ENCODE measurements around the gene FSHR.

FSHR gene

DNA sequence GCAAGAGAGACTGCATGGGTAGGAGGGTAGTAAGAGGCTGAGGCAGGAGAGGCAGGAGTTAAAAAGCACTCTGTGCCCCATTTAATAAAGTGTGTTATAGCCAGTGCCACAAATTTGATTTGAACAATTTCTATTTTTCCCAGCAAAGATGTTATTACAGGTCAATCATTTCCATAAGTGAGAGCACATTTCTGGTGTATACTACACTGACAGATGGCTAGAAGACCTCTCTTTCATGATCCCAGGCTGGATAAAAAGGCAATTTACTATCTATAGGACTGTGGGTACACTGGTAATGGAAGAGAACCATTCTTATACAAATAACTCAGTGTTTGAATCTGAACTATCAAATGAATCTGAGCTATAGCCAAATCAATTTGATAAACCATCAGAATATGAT is 176.2 kb downstream of the FSHR start:
- H3K9me3 ChIP-seq (ENCODE audit: control extremely low read depth in 1 of 5, control insufficient read depth in 4 of 5, insufficient read depth in 2 of 5, low read depth in 1 of 5, low read length in 4 of 5), result no peaks in the 10 kb centered on the region
- no peak overlapping the region for H3K4me3 ChIP-seq (ENCODE audit: control insufficient read depth in 1 of 7, extremely low read depth in 1 of 7, insufficient read depth in 4 of 7, low read depth in 2 of 7, low read length in 6 of 7)
- H3K36me3 ChIP-seq (ENCODE audit: control insufficient read depth in 4 of 4, insufficient read depth in 4 of 4, low read length in 3 of 4), result no peaks in the 10 kb centered on the region
- H3K27me3 ChIP-seq (replicated peaks in 2 of 5; ENCODE audit: control insufficient read depth in 4 of 5, insufficient read depth in 5 of 5, low read length in 4 of 5), result no peaks in the 10 kb centered on the region
- no peaks in the 10 kb centered on the region for H3K4me1 ChIP-seq (ENCODE audit: control extremely low read depth in 1 of 4, control insufficient read depth in 4 of 4, insufficient read depth in 4 of 4, low read length in 3 of 4)
- POLR2A ChIA-PET, result no interaction called here
- H3K27ac ChIP-seq (ENCODE audit: insufficient read depth in 1 of 2, low read depth in 1 of 2, low read length in 2 of 2, poor library complexity in 1 of 2, severe bottlenecking in 2 of 2), result no peak overlapping the region
- no peak for DNase-seq
- CTCF ChIA-PET, result no interaction called here

DNA sequence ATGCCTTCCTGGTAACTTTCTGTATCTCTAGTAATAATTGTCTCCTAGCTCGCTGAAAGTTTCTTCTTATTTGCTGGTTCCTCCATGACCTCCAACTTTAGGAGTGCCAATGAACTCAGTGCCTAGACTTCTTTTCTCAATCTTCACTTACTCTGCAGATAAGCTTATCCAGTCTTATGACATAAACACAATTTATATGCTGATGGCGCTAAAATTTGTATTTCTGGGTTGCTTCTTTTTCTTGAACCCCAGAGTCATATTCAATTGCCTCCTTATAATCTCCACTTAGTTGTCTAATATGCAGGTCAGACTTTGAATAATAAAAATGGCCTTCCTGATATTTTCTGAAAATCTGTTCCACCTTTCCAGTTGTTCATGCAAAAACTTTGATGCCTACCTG is 182.5 kb downstream of the FSHR start:
- no peak overlapping the region for H3K4me3 ChIP-seq (ENCODE audit: control insufficient read depth in 1 of 7, extremely low read depth in 1 of 7, insufficient read depth in 4 of 7, low read depth in 2 of 7, low read length in 6 of 7)
- H3K4me1 ChIP-seq (ENCODE audit: control extremely low read depth in 1 of 4, control insufficient read depth in 4 of 4, insufficient read depth in 4 of 4, low read length in 3 of 4), result no peaks in the 10 kb centered on the region
- no peaks in the 10 kb centered on the region for H3K9me3 ChIP-seq (ENCODE audit: control extremely low read depth in 1 of 5, control insufficient read depth in 4 of 5, insufficient read depth in 2 of 5, low read depth in 1 of 5, low read length in 4 of 5)
- 100% methylated on average over 1 of the region's 2 CpGs for WGBS (ENCODE audit: insufficient coverage)
- H3K27ac ChIP-seq (ENCODE audit: insufficient read depth in 1 of 2, low read depth in 1 of 2, low read length in 2 of 2, poor library complexity in 1 of 2, severe bottlenecking in 2 of 2), result no peak overlapping the region
- DNase-seq, result no peak
- no peaks in the 10 kb centered on the region for H3K36me3 ChIP-seq (ENCODE audit: control insufficient read depth in 4 of 4, insufficient read depth in 4 of 4, low read length in 3 of 4)
- ChIA-PET POLR2A (no interaction called here), CTCF (no interaction called here)
- no peaks in the 10 kb centered on the region for H3K27me3 ChIP-seq (replicated peaks in 2 of 5; ENCODE audit: control insufficient read depth in 4 of 5, insufficient read depth in 5 of 5, low read length in 4 of 5)

DNA sequence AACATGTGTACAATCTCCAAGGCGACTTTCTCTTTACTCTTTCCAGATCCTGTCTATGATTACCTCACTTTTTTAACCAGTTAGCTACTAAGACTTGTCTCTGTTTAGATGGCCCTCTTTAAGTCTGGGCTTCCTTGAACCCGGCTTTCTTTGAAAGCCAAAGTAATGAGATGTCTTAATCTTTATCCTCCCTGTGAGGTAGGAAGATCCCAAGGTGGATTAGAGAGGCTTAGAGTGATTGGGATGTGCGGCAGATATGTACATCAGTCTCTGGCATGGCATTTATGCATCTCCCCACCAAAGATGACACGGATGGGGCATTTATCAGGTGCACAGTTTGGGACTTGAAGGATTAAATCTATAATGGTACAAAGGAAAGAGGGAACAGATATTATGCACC is 186.3 kb downstream of the FSHR start:
- POLR2A ChIA-PET, result no interaction called here
- H3K4me1 ChIP-seq (ENCODE audit: control extremely low read depth in 1 of 4, control insufficient read depth in 4 of 4, insufficient read depth in 4 of 4, low read length in 3 of 4), result no peaks in the 10 kb centered on the region
- no peak for DNase-seq
- no peaks in the 10 kb centered on the region for H3K9me3 ChIP-seq (ENCODE audit: control extremely low read depth in 1 of 5, control insufficient read depth in 4 of 5, insufficient read depth in 2 of 5, low read depth in 1 of 5, low read length in 4 of 5)
- WGBS (ENCODE audit: insufficient coverage), result 94% methylated on average over 3 of the region's 4 CpGs
- CTCF ChIA-PET, result no interaction called here
- no peaks in the 10 kb centered on the region for H3K27me3 ChIP-seq (replicated peaks in 2 of 5; ENCODE audit: control insufficient read depth in 4 of 5, insufficient read depth in 5 of 5, low read length in 4 of 5)
- no peak overlapping the region for H3K27ac ChIP-seq (ENCODE audit: insufficient read depth in 1 of 2, low read depth in 1 of 2, low read length in 2 of 2, poor library complexity in 1 of 2, severe bottlenecking in 2 of 2)
- no peak overlapping the region for H3K4me3 ChIP-seq (ENCODE audit: control insufficient read depth in 1 of 7, extremely low read depth in 1 of 7, insufficient read depth in 4 of 7, low read depth in 2 of 7, low read length in 6 of 7)
- H3K36me3 ChIP-seq (ENCODE audit: control insufficient read depth in 4 of 4, insufficient read depth in 4 of 4, low read length in 3 of 4), result no peaks in the 10 kb centered on the region

DNA sequence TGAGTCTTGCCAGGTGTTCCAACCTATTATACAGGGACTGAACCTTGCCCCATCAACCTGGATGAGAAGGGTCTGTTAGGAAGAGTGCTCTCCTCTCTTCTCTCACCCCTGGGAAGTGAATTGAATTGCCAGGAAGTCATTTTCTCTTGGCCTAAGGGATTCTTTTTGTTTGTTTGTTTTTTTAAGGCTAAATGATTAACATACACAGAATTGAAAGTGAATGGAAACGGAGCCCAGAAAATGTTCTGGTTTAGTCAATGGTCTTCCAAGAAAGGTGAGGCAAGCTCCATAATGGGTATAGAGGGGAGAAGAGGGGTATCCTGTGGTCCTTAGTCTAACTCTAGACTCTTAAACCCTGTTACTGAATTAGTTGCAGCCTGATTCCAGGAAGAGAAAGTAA is 189.1 kb downstream of the FSHR start:
- Histone ChIP-seq H3K36me3 (ENCODE audit: control insufficient read depth in 4 of 4, insufficient read depth in 4 of 4, low read length in 3 of 4) (no peaks in the 10 kb centered on the region), H3K27me3 (replicated peaks in 2 of 5; ENCODE audit: control insufficient read depth in 4 of 5, insufficient read depth in 5 of 5, low read length in 4 of 5) (no peaks in the 10 kb centered on the region), H3K9me3 (ENCODE audit: control extremely low read depth in 1 of 5, control insufficient read depth in 4 of 5, insufficient read depth in 2 of 5, low read depth in 1 of 5, low read length in 4 of 5) (no peaks in the 10 kb centered on the region), H3K4me3 (ENCODE audit: control insufficient read depth in 1 of 7, extremely low read depth in 1 of 7, insufficient read depth in 4 of 7, low read depth in 2 of 7, low read length in 6 of 7) (no peak overlapping the region), H3K4me1 (ENCODE audit: control extremely low read depth in 1 of 4, control insufficient read depth in 4 of 4, insufficient read depth in 4 of 4, low read length in 3 of 4) (no peaks in the 10 kb centered on the region), H3K27ac (ENCODE audit: insufficient read depth in 1 of 2, low read depth in 1 of 2, low read length in 2 of 2, poor library complexity in 1 of 2, severe bottlenecking in 2 of 2) (no peak overlapping the region)
- no peak for DNase-seq
- ChIA-PET POLR2A (no interaction called here), CTCF (no interaction called here)
- no CpG with 5 or more reads among the region's 1 CpG for WGBS (ENCODE audit: insufficient coverage)

DNA sequence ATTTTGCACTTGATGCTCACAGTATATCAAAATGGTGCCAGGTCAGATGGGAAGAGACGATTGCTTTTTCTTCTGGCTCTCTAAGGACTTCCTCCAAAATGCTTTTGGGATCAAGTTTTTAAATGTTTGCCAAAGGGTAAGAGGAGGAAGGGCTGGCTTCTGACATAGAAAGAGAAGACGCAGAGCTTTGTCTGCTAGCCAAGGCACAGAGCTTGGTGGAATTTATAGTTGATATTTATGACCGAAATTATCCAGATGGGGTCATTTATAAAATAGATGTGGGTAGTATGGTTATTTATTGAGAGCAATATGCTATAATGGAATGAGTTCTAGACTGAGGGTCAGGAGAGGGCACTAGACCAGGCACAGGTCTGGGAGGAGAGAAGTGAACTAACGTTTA is 193.3 kb downstream of the FSHR start:
- Histone ChIP-seq H3K27ac (ENCODE audit: insufficient read depth in 1 of 2, low read depth in 1 of 2, low read length in 2 of 2, poor library complexity in 1 of 2, severe bottlenecking in 2 of 2) (no peak overlapping the region), H3K27me3 (replicated peaks in 2 of 5; ENCODE audit: control insufficient read depth in 4 of 5, insufficient read depth in 5 of 5, low read length in 4 of 5) (peaks cover 0 to 2% (median 0%) of the 10 kb centered on the region in 5 experiments), H3K9me3 (ENCODE audit: control extremely low read depth in 1 of 5, control insufficient read depth in 4 of 5, insufficient read depth in 2 of 5, low read depth in 1 of 5, low read length in 4 of 5) (no peaks in the 10 kb centered on the region), H3K4me3 (ENCODE audit: control insufficient read depth in 1 of 7, extremely low read depth in 1 of 7, insufficient read depth in 4 of 7, low read depth in 2 of 7, low read length in 6 of 7) (no peak overlapping the region), H3K4me1 (ENCODE audit: control extremely low read depth in 1 of 4, control insufficient read depth in 4 of 4, insufficient read depth in 4 of 4, low read length in 3 of 4) (no peaks in the 10 kb centered on the region), H3K36me3 (ENCODE audit: control insufficient read depth in 4 of 4, insufficient read depth in 4 of 4, low read length in 3 of 4) (no peaks in the 10 kb centered on the region)
- POLR2A ChIA-PET, result no interaction called here
- CTCF ChIA-PET, result interaction anchor here (1.0 kb wide), 2 partner anchors 14 to 21 kb away, joined by 3 to 4 read pairs; no protein-coding TSS in a partner anchor
- no peak for DNase-seq
- WGBS (ENCODE audit: insufficient coverage), result 92% methylated on average over 2 of the region's 4 CpGs

DNA sequence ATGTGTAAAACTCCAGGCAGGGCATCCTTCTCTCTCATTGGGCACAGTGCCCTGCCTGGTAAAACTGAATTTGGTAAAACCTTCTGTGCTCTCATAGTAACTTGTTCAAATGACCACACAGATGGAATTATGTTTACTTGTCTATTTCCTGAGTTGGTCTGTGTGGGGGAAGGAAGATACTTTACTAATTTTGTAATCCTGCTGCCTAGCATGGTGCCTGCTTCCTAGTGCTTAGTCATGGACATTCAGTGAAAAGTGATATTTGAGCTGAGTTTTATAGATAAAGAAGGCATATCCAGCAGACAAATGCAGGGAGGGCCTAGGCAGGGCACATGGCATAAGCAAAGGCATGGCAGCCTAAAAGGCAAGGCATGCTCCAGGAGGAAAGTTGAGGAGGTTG is 199.4 kb downstream of the FSHR start:
- Histone ChIP-seq H3K36me3 (ENCODE audit: control insufficient read depth in 4 of 4, insufficient read depth in 4 of 4, low read length in 3 of 4) (no peaks in the 10 kb centered on the region), H3K4me3 (ENCODE audit: control insufficient read depth in 1 of 7, extremely low read depth in 1 of 7, insufficient read depth in 4 of 7, low read depth in 2 of 7, low read length in 6 of 7) (no peak overlapping the region), H3K9me3 (ENCODE audit: control extremely low read depth in 1 of 5, control insufficient read depth in 4 of 5, insufficient read depth in 2 of 5, low read depth in 1 of 5, low read length in 4 of 5) (no peaks in the 10 kb centered on the region), H3K27ac (ENCODE audit: insufficient read depth in 1 of 2, low read depth in 1 of 2, low read length in 2 of 2, poor library complexity in 1 of 2, severe bottlenecking in 2 of 2) (no peak overlapping the region), H3K27me3 (replicated peaks in 2 of 5; ENCODE audit: control insufficient read depth in 4 of 5, insufficient read depth in 5 of 5, low read length in 4 of 5) (peaks cover 0 to 2% (median 0%) of the 10 kb centered on the region in 5 experiments), H3K4me1 (ENCODE audit: control extremely low read depth in 1 of 4, control insufficient read depth in 4 of 4, insufficient read depth in 4 of 4, low read length in 3 of 4) (peaks cover 0 to 2% (median 0%) of the 10 kb centered on the region in 4 experiments)
- CTCF ChIA-PET, result no interaction called here
- POLR2A ChIA-PET, result no interaction called here
- DNase-seq, result no peak

DNA sequence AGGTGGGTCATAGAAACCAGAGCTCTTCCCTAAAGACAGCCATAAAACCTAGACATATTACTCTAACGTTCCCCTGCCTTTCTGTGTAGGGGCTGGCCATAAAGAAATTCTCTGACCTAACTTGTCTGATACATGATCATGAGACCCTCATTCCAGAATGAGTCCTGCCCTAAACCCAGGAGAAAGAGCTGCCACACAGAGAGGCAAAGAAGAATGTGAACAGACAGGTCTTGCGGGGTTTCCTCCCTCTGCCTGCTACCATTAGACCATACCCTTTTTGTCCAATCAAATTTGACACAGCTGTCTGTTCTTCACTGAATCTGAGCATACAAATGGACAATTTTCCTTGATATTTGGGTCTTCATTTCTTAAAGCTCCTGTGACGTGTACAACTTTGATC is 200.0 kb downstream of the FSHR start:
- ChIA-PET POLR2A (no interaction called here), CTCF (no interaction called here)
- no peak overlapping the region for H3K27ac ChIP-seq (ENCODE audit: insufficient read depth in 1 of 2, low read depth in 1 of 2, low read length in 2 of 2, poor library complexity in 1 of 2, severe bottlenecking in 2 of 2)
- H3K4me3 ChIP-seq (ENCODE audit: control insufficient read depth in 1 of 7, extremely low read depth in 1 of 7, insufficient read depth in 4 of 7, low read depth in 2 of 7, low read length in 6 of 7), result no peak overlapping the region
- no peak for DNase-seq
- H3K4me1 ChIP-seq (ENCODE audit: control extremely low read depth in 1 of 4, control insufficient read depth in 4 of 4, insufficient read depth in 4 of 4, low read length in 3 of 4), result peaks cover 0 to 2% (median 0%) of the 10 kb centered on the region in 4 experiments
- peaks cover 0 to 2% (median 0%) of the 10 kb centered on the region in 5 experiments for H3K27me3 ChIP-seq (replicated peaks in 2 of 5; ENCODE audit: control insufficient read depth in 4 of 5, insufficient read depth in 5 of 5, low read length in 4 of 5)
- 97% methylated on average over 3 of the region's 3 CpGs for WGBS (ENCODE audit: insufficient coverage)
- no peaks in the 10 kb centered on the region for H3K9me3 ChIP-seq (ENCODE audit: control extremely low read depth in 1 of 5, control insufficient read depth in 4 of 5, insufficient read depth in 2 of 5, low read depth in 1 of 5, low read length in 4 of 5)
- no peaks in the 10 kb centered on the region for H3K36me3 ChIP-seq (ENCODE audit: control insufficient read depth in 4 of 4, insufficient read depth in 4 of 4, low read length in 3 of 4)

Data from common myeloid progenitor, CD34-positive (primary cell).